ENCODE data around the gene TP53I11. TPM values are rescaled to one million over a fixed set of nuclear protein-coding genes. Genes with fewer than 3 reads are reported as not detected.

TP53I11 gene, protein sequence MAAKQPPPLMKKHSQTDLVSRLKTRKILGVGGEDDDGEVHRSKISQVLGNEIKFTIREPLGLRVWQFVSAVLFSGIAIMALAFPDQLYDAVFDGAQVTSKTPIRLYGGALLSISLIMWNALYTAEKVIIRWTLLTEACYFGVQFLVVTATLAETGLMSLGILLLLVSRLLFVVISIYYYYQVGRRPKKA
- 100 to 1,000 TPM in 1 of 4 donors, 10 to 100 TPM in 3; 19.8 to 110 (median 40.8) TPM for total RNA-seq

DNA sequence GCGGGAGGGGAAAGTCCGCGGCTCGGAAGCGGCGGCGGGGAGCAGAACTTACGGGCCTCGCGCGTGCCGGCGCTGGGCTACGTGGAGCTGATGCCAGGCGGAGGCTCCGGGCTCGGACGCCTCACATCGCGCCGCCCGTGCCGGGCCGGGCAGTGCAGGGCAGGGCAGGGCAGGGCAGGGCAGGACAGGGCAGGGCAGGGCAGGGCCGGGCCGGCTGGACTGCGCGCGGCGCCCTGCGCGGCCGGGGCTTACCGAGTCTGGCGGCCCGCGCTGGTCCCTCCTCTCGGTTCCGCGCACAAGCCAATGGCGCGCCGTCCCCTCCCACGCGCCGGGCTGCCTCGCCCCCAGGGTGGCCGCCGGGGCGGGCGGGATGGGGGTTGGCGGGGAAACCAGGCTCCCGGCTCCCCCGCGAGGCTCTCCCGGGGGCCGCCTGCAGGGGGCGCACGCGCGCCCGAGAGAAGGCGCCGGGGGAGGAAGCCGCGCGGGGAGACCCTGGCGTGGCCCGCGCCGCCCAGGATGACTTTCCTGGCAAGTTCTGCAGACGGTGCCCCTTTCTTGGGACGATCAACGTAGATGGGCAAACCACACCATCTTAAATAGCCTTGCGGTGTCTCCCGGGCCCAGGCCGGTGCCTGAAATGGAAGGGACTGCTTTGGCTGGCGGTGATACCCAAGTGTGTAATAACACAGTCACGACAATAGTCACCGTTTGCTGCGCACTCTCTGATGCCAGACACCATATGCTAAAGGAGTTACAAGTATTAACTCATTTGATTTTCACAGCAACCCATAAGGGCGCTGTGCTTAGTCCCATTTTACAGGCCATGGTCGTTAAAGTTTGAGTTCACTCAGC lies at the start of gene TP53I11:
TSS of gene TP53I11 (minus strand) at position 259 of the 852 bp plus-strand sequence. CDS start 12,548 bp downstream, outside the sequence.
- peak; percentile 79 for TF ChIP-seq POLR2A (IDR thresholded peaks at IDR 0.05)
- TF ChIP-seq, protein P1, sequence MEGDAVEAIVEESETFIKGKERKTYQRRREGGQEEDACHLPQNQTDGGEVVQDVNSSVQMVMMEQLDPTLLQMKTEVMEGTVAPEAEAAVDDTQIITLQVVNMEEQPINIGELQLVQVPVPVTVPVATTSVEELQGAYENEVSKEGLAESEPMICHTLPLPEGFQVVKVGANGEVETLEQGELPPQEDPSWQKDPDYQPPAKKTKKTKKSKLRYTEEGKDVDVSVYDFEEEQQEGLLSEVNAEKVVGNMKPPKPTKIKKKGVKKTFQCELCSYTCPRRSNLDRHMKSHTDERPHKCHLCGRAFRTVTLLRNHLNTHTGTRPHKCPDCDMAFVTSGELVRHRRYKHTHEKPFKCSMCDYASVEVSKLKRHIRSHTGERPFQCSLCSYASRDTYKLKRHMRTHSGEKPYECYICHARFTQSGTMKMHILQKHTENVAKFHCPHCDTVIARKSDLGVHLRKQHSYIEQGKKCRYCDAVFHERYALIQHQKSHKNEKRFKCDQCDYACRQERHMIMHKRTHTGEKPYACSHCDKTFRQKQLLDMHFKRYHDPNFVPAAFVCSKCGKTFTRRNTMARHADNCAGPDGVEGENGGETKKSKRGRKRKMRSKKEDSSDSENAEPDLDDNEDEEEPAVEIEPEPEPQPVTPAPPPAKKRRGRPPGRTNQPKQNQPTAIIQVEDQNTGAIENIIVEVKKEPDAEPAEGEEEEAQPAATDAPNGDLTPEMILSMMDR (IDR thresholded peaks at IDR 0.05), result peak in 3 of 4 experiments; percentile 29 to 91 (median 60)
- TF ChIP-seq POLR2AphosphoS5 (IDR thresholded peaks at IDR 0.05), result peak; percentile 51
- no peak for TF ChIP-seq EP300 (IDR thresholded peaks at IDR 0.05)
- ATAC-seq, result peak; percentile 80
- Histone ChIP-seq H3K27ac (peak within 1 kb of the TSS; percentile 0 to 81 (median 70)), H3K9me3 (no peaks in the 10 kb centered on the region), H3K36me3 (no peaks in the 10 kb centered on the region), H3K4me3 (peak within 1 kb of the TSS; percentile 57 to 93), H3K27me3 (peaks cover 3% of the 10 kb centered on the region), H3K4me1 (peaks cover 0 to 73% (median 0%) of the 10 kb centered on the region in 3 donors)
- WGBS, 2 donors (ENCODE audit: low coverage in 1 of 2), result 41 to 70% methylated on average over 2 to 6 of the region's 83 CpGs

DNA sequence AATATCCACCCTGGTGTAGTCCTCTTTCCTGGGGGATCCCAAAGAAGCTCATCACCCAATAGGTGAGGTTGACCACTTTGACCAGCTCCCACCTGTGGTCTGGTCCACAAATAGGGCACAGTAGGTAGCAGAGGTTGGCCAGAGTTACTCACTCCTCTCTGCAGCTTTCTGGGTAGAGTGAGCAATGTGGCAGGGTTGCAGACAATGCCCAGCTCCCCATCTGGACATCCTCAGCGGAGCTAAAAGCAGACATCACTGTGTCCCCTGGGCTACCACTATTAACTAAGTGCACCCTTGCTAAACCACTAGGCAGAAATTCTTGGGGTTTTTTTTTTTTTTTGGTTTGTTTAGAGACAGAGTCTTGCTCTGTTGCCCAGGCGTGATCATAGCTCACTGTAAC lies 48.4 kb upstream of the TP53I11 start:
- H3K27me3 ChIP-seq, result no peaks in the 10 kb centered on the region
- H3K4me1 ChIP-seq, result no peaks in the 10 kb centered on the region
- no peaks in the 10 kb centered on the region for H3K36me3 ChIP-seq
- 94% methylated on average over 2 of the region's 2 CpGs; no CpG with 5 or more reads in 1 of the 2 donors for WGBS, 2 donors (ENCODE audit: low coverage in 1 of 2)
- no peaks in the 10 kb centered on the region for H3K9me3 ChIP-seq
- TF ChIP-seq POLR2AphosphoS5 (IDR thresholded peaks at IDR 0.05) (no peak), EP300 (IDR thresholded peaks at IDR 0.05) (no peak), POLR2A (IDR thresholded peaks at IDR 0.05) (no peak)
- TF ChIP-seq, protein P1 (IDR thresholded peaks at IDR 0.05), result no peak
- ATAC-seq, result no peak
- H3K27ac ChIP-seq, result no peak overlapping the region
- no peak overlapping the region for H3K4me3 ChIP-seq

DNA sequence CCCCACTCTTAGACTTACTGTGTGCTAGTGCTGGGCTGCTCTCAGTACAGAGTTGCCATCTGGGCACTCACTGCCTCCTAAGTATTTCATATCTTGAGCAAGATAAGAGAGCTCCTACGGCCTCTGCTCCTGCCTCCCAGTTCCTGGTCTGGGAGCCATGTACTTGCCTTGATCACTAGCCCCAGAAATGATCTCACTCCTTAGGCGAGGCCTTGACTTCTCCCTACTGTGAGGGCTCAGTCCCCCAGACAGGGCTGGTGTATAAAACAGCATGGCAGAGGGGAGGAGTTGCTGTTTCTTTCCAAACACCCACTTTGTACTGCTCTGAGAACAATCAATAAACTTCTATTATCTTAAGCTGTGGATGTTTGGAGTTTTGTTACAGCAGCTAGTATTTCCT lies 47.4 kb upstream of the TP53I11 start:
- no peak for TF ChIP-seq POLR2A (IDR thresholded peaks at IDR 0.05)
- no peak for TF ChIP-seq POLR2AphosphoS5 (IDR thresholded peaks at IDR 0.05)
- no peak for TF ChIP-seq EP300 (IDR thresholded peaks at IDR 0.05)
- TF ChIP-seq, protein P1 (IDR thresholded peaks at IDR 0.05), result no peak
- no peak for ATAC-seq
- no peaks in the 10 kb centered on the region for H3K36me3 ChIP-seq

DNA sequence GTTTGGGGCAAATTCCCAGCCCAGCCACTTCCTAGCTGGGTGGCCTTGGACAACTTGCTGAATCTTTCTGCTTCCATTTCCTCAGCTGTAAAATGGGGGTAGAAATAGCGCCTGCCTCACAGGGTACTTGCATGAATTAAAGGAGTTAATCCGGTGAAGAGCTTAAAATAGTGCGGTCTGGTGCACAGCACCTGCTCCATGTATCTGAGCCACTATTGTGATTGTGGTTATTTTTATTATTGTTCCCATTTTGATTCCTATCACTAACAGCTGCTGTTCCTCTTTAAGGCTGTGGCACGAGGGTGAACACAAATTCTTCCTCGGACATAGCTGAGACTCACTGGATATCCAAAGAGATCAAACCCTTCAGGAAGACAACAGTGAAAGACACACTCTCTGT lies 46.9 kb upstream of the TP53I11 start:
- Histone ChIP-seq H3K4me1 (peaks cover 0 to under 1% (median 0%) of the 10 kb centered on the region in 3 donors), H3K27me3 (no peaks in the 10 kb centered on the region), H3K27ac (no peak overlapping the region), H3K9me3 (no peaks in the 10 kb centered on the region), H3K36me3 (no peaks in the 10 kb centered on the region), H3K4me3 (no peak overlapping the region)
- ATAC-seq, result no peak
- WGBS, 2 donors (ENCODE audit: low coverage in 1 of 2), result 86 to 90% methylated on average over 2 to 5 of the region's 5 CpGs
- TF ChIP-seq EP300 (IDR thresholded peaks at IDR 0.05), result no peak

More for the DNA sequence above, 47.4 kb upstream of the TP53I11 start:
- no peak overlapping the region for H3K27ac ChIP-seq
- no peaks in the 10 kb centered on the region for H3K4me1 ChIP-seq
- no peaks in the 10 kb centered on the region for H3K9me3 ChIP-seq
- H3K4me3 ChIP-seq, result no peak overlapping the region
- no peaks in the 10 kb centered on the region for H3K27me3 ChIP-seq
- 100% methylated on average over 1 of the region's 2 CpGs; no CpG with 5 or more reads in 1 of the 2 donors for WGBS, 2 donors (ENCODE audit: low coverage in 1 of 2)

DNA sequence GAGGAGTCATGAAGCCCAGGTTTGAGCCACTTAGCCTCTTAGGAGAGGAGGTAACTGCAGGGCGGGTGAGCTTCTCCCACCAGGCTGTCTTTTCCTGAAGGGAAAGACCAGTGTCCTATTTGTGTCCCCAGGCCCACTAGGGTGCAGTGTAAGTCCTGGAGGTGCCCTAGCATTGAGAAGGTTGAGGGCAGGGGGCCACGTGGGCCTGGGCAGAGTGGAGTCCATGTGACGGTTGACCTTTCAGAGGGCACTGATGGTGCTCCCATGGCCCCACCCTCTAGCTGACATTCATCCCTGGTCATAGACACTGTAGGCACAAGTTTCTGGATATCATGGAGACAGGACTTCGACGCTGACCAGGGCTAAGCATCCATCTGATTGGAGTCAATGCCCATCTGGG lies 44.1 kb upstream of the TP53I11 start:
- no peak for TF ChIP-seq POLR2AphosphoS5 (IDR thresholded peaks at IDR 0.05)
- TF ChIP-seq POLR2A (IDR thresholded peaks at IDR 0.05), result no peak
- no peak for TF ChIP-seq EP300 (IDR thresholded peaks at IDR 0.05)
- TF ChIP-seq, protein P1 (IDR thresholded peaks at IDR 0.05), result no peak
- Histone ChIP-seq H3K36me3 (no peaks in the 10 kb centered on the region), H3K4me3 (no peak overlapping the region), H3K27ac (no peak overlapping the region), H3K4me1 (peaks cover 0 to 21% (median 0%) of the 10 kb centered on the region in 3 donors), H3K9me3 (no peaks in the 10 kb centered on the region), H3K27me3 (no peaks in the 10 kb centered on the region)
- 80 to 94% methylated on average over 1 to 3 of the region's 5 CpGs for WGBS, 2 donors (ENCODE audit: low coverage in 1 of 2)
- no peak for ATAC-seq

Measured in gastroesophageal sphincter (tissue), 4 donors.